SU-DHL-6 (cell line): ENCODE data around the gene MRPL20.

Source experiments
- EZH2phosphoT487 ChIP-seq: fragments of 200-600 bp; sonication (generic), shearing (Covaris generic); conservative IDR thresholded peaks from 2 replicates; pipeline ENCODE4 v1.6.1; 2018; ENCODE audit warnings: mild to moderate bottlenecking, antibody characterized with exemption, low read length, moderate library complexity, mixed read lengths
- TF ChIP-seq, protein P1 (sequence below): fragments of 200-600 bp; sonication (generic); IDR thresholded peaks from one replicate; pipeline ENCODE4 v1.5.1; 2017; ENCODE audit warnings: antibody characterized with exemption, mild to moderate bottlenecking, low read length, moderate library complexity; ENCODE audit not compliant: insufficient read depth, poor library complexity, severe bottlenecking

DNA sequence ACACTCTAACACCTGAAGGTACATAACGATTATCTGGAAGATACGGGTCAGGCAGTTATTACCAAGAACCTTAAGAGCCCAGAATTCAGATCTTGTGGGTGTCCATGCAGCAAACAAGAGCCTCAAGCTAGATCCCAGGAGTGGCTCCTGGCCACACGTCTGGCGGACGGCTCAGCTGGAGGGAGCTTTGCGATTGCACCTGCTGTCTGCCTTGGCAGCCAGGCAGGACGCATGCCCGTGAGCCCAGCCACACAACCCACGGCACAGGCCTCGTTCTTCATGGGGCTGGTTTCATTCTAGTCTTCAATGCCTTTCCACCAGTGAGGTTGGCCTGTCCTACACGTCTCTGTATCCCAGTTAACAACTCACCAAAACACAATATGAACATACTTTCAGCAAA is 13.7 kb downstream of the MRPL20 start:
- TF ChIP-seq, protein P1, sequence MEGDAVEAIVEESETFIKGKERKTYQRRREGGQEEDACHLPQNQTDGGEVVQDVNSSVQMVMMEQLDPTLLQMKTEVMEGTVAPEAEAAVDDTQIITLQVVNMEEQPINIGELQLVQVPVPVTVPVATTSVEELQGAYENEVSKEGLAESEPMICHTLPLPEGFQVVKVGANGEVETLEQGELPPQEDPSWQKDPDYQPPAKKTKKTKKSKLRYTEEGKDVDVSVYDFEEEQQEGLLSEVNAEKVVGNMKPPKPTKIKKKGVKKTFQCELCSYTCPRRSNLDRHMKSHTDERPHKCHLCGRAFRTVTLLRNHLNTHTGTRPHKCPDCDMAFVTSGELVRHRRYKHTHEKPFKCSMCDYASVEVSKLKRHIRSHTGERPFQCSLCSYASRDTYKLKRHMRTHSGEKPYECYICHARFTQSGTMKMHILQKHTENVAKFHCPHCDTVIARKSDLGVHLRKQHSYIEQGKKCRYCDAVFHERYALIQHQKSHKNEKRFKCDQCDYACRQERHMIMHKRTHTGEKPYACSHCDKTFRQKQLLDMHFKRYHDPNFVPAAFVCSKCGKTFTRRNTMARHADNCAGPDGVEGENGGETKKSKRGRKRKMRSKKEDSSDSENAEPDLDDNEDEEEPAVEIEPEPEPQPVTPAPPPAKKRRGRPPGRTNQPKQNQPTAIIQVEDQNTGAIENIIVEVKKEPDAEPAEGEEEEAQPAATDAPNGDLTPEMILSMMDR: no peak
- no peak for TF ChIP-seq EZH2phosphoT487
